ENCODE results near the gene RBM25. TPM values are rescaled to one million over a fixed set of nuclear protein-coding genes. Genes with fewer than 3 reads are reported as not detected.
A peak's percentile ranks its signal among the peaks of the same experiment; 100 is the strongest.

The RBM25 gene
- total and polyA plus RNA-seq, 8 donors = 52.7 to 269 (median 190) TPM

DNA sequence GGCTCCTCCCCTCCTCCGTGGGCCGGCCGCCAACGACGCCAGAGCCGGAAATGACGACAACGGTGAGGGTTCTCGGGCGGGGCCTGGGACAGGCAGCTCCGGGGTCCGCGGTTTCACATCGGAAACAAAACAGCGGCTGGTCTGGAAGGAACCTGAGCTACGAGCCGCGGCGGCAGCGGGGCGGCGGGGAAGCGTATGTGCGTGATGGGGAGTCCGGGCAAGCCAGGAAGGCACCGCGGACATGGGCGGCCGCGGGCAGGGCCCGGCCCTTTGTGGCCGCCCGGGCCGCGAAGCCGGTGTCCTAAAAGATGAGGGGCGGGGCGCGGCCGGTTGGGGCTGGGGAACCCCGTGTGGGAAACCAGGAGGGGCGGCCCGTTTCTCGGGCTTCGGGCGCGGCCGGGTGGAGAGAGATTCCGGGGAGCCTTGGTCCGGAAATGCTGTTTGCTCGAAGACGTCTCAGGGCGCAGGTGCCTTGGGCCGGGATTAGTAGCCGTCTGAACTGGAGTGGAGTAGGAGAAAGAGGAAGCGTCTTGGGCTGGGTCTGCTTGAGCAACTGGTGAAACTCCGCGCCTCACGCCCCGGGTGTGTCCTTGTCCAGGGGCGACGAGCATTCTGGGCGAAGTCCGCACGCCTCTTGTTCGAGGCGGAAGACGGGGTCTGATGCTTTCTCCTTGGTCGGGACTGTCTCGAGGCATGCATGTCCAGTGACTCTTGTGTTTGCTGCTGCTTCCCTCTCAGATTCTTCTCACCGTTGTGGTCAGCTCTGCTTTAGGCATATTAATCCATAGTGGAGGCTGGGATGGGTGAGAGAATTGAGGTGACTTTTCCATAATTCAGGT lies 78.3 kb downstream of the RBM25 start, which contains the start of gene PSEN1:
Gene PSEN1, plus strand, starts transcription at position 121 of the 839 bp plus-strand sequence. CDS start 11,513 bp downstream, outside the sequence.
- Histone ChIP-seq H3K9me3 (peaks cover 0 to 14% of the 10 kb centered on the region in 2 donors), H3K36me3 (no peaks in the 10 kb centered on the region), H3K27ac (peak within 1 kb of the TSS; percentile 95 to 99), H3K4me1 (peaks cover 7 to 44% of the 10 kb centered on the region in 2 donors), H3K4me3 (peak within 1 kb of the TSS; percentile 69 to 79), H3K27me3 (no peaks in the 10 kb centered on the region)
- peak; percentile 97 for ATAC-seq
- TF ChIP-seq, protein P1, sequence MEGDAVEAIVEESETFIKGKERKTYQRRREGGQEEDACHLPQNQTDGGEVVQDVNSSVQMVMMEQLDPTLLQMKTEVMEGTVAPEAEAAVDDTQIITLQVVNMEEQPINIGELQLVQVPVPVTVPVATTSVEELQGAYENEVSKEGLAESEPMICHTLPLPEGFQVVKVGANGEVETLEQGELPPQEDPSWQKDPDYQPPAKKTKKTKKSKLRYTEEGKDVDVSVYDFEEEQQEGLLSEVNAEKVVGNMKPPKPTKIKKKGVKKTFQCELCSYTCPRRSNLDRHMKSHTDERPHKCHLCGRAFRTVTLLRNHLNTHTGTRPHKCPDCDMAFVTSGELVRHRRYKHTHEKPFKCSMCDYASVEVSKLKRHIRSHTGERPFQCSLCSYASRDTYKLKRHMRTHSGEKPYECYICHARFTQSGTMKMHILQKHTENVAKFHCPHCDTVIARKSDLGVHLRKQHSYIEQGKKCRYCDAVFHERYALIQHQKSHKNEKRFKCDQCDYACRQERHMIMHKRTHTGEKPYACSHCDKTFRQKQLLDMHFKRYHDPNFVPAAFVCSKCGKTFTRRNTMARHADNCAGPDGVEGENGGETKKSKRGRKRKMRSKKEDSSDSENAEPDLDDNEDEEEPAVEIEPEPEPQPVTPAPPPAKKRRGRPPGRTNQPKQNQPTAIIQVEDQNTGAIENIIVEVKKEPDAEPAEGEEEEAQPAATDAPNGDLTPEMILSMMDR (IDR thresholded peaks at IDR 0.05) = no peak
- peak; percentile 93 to 99 (median 96) for DNase-seq
- intact Hi-C loops (cut with DNase I) = no loop called here

DNA sequence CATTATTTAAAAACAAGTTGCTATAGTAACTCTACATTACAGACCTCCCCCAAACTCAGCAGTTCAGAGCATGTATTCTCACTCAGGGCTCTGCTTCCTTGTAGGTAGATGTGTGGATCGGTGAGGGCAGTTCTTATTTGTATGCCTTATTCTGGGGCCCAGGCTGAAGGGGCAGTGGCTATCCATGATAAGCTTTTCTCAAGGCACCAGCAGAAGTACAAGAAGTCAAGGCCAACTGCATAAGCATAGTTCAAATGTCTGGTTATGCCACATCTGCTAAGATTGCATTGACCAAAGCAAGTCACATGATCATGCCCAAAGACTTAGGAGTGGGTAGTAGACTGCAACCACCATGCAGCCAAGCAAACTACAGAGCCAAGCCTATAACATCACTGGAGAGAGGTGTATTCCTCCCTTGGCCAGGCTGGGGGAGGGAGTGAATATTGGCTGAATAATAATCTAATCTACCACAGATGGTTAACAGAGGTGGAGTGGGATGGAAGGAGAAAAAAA lies 82.5 kb downstream of the RBM25 start:
- intact Hi-C loops (cut with DNase I) = no loop called here
- no peak overlapping the region for H3K27ac ChIP-seq
- no peaks in the 10 kb centered on the region for H3K9me3 ChIP-seq
- TF ChIP-seq, protein P1 (IDR thresholded peaks at IDR 0.05) = no peak
- no peaks in the 10 kb centered on the region for H3K27me3 ChIP-seq
- H3K4me1 ChIP-seq = peaks cover 7 to 58% of the 10 kb centered on the region in 2 donors
- H3K36me3 ChIP-seq = no peaks in the 10 kb centered on the region
- ATAC-seq = no peak
- no peak overlapping the region for H3K4me3 ChIP-seq
- no peak for DNase-seq

DNA sequence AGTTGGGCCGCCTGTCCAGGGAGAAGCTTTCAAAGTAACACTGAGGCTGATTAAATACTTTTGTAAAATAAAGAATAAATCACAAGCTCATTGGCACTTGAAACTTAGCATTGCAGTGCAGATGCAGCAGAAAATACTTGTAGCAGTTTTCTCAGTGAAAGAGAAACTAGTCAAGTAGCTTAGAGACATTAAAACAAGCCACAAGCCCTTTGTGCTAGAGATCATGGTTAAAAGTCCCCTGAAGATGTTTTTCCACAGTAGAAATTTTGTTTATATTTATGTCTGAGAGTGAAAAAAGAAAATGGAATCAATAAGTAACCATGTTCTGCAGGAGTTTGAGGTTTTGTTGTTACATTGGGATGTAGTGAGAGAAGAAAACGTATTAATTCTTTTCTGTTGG lies 83.9 kb downstream of the RBM25 start:
- intact Hi-C loops (cut with DNase I) = no loop called here
- TF ChIP-seq, protein P1 (IDR thresholded peaks at IDR 0.05) = no peak
- no peaks in the 10 kb centered on the region for H3K36me3 ChIP-seq
- ATAC-seq = no peak
- no peak overlapping the region for H3K27ac ChIP-seq
- no peaks in the 10 kb centered on the region for H3K27me3 ChIP-seq
- no peak for DNase-seq
- no peak overlapping the region for H3K4me3 ChIP-seq
- H3K9me3 ChIP-seq = no peaks in the 10 kb centered on the region
- H3K4me1 ChIP-seq = peaks cover 7 to 57% of the 10 kb centered on the region in 2 donors

DNA sequence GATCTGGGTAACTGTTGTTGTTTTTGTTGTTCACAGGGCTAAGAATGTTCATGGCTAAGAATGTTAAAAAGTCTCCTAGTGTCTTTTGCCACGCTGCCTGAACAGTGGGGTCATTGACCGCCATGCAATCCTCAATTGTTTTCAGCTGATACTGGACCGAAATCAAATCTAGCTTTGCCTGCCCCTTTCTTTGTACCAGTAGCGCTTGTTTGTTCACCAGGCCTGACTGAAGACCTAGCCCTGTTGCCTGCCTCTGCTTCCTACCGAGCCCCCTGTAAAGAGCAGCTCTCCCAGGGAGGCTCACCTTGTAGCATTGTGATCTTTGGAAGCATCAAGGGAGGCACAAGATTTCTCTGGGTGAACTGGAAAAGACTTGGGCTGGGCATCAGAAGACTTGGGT lies 84.7 kb downstream of the RBM25 start:
- H3K27ac ChIP-seq = no peak overlapping the region
- intact Hi-C loops (cut with DNase I) = no loop called here
- no peak for ATAC-seq
- H3K4me3 ChIP-seq = no peak overlapping the region
- TF ChIP-seq, protein P1 (IDR thresholded peaks at IDR 0.05) = no peak
- no peak for DNase-seq
- no peaks in the 10 kb centered on the region for H3K27me3 ChIP-seq
- no peaks in the 10 kb centered on the region for H3K9me3 ChIP-seq
- peaks cover 0 to 50% of the 10 kb centered on the region in 2 donors for H3K4me1 ChIP-seq
- peaks cover 0 to 3% of the 10 kb centered on the region in 2 donors for H3K36me3 ChIP-seq

DNA sequence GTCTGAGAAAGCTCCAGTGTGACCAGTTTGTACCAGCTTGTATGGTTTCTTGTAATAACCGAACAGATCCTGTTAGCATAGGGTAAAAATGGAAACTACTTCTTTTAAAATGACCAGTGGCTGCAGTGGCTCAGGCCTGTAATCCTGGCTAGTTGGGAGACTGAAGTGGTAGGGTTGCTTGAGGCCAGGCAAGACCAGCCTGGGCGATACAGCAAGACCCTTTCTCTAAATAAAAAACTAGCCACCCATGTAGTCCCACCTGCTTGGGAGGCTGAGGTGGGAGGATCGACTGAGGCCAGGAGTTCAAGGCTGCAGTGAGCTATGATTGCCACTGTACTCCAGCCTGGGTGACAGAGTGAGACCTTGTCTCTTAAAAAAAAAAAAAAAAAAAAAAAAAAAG lies 85.3 kb downstream of the RBM25 start:
- H3K27ac ChIP-seq = no peak overlapping the region
- H3K4me1 ChIP-seq = peaks cover 0 to 43% of the 10 kb centered on the region in 2 donors
- H3K27me3 ChIP-seq = no peaks in the 10 kb centered on the region
- TF ChIP-seq, protein P1 (IDR thresholded peaks at IDR 0.05) = no peak
- peaks cover 0 to 10% of the 10 kb centered on the region in 2 donors for H3K36me3 ChIP-seq
- H3K9me3 ChIP-seq = no peaks in the 10 kb centered on the region
- intact Hi-C loops (cut with DNase I) = no loop called here
- H3K4me3 ChIP-seq = no peak overlapping the region
- DNase-seq = no peak
- ATAC-seq = no peak

All from left lung (tissue), 10 donors.